Suppressor macrophage treated with lipopolysaccharide for 4 hours (primary cell): ENCODE results near the gene HCRTR1.
A peak's percentile ranks its signal among the peaks of the same experiment; 100 is the strongest.

Experiments used
- DNase-seq: peaks from one replicate; pipeline ENCODE4 v3.0.0-alpha.2; 2020

The HCRTR1 gene

DNA sequence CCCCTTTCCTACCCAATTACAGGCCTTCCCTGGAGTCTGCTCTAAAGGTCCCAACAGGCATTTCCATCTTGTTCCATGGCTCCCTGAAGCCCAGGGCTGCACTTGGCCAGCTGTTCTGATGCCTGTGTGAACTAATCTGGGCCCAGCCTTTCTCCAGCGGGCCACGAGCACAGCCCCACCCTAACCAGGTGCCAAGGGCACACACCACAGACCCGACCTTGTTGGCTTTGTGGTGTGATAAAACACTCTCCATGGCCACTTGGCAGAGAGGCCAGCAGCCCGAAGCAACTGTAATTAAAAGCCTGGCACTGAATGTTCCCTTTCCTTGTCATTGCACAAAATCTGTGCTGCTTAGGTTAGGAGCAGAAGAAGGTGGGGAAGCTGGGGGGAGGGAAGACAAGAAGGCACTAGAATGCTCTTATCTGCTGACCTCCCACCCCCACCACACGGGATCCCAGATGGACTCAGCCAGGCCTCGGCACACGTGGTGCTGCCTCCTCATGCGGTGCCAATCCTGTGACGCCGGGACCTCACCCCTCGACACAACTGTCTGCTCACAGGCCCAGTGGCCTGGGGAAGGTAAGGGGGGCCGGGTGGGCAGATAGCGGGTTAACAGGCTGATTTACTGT lies 9.9 kb downstream of the HCRTR1 start:
- DNase-seq, result no peak

DNA sequence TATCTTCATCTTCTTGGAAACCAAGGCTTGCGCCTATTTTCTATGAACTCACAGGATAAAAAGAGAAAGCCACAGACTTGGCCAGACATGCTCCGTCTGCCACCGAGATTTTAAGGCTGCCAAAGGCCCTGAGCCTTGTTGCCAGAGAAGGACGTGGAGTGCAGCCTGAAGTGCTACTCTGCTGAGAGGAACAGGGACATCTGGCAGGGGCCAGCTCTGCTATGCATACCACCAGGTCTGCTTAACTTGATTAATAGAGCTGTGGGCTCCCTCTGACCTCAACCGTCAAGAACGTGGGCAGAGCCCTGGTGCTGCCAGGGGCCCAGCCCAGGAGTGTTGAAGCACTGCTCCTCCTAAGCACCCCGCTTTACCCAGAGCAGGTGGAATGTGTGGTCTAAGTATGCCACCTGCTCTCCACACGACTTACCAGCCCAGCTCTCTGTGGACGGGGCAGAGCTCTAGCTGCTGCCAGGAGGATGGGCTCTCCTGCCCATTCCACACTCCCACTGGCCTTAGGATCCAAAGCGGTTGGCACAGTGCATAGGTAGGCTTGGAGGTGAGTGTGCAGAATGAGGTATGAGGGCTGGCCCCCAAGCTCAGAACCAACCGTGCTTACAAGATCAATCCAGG lies 10.6 kb downstream of the HCRTR1 start:
- no peak for DNase-seq

DNA sequence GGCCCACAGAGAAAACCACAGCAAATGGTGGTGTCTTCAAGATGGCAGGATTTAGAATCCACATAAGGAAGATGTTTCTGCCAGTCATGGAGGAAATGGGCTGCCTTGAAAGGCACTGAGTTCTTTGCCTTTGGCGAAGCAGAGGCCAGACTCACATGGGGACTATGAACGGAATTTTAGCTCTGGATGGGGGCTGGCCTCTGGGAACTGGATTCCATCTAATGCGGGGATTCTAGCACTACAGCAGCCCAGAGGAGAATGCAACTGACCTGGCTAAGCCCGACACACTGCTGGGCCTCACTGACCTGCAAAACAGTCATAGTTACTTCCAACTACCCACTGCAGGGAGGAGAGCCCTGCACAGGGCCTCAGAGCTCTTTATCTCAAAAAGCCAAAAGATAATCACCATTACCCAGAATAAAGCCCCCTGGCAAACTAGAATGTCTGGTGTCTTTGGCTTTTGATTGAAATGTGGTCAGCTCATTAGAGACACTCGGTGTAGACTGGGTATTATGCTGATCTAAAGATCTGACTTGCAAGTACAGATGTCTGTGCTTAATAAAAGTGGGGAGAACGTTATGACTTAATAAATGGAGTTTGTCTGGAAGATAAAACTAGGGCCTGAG lies 11.6 kb downstream of the HCRTR1 start:
- DNase-seq, result no peak

DNA sequence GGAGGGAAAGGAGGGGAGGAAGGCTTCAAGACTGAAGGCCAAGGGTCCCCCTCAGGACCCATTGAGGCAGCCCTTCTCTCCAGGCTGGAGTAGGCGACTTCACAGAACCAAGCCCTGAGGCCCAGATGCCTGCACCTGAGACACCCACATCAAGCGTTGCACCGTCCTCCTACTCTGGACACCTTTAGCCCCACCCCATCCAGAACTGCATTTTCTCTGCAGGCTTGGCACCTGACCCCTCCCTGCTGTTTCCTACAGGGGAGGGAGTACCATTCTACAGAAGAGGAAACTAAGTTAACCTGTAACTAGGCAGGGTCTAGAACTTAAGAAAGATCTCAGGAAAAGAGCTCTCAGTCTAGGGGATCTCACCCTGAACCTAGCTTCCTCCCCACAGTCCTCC lies 15.2 kb downstream of the HCRTR1 start:
- no peak for DNase-seq

DNA sequence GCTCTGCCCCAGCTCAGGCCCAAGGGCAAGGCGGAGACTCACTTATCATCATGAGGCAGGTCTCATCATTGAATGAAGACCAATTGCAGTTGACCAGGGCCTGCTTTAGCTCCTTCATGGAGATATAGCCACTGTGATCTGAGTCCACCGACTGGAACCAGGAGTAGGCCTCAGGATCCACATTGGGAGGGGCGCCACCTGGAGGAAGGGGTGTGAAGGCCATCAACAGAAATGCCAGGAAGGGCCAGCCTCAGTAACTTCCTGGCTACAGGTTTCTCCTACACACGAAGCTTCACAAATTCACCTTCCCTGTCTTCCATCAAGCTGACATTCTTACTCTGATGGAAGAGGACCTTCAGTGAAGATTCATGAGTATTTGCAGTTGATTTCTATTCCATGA lies 15.6 kb downstream of the HCRTR1 start:
- peak; percentile 58 for DNase-seq

DNA sequence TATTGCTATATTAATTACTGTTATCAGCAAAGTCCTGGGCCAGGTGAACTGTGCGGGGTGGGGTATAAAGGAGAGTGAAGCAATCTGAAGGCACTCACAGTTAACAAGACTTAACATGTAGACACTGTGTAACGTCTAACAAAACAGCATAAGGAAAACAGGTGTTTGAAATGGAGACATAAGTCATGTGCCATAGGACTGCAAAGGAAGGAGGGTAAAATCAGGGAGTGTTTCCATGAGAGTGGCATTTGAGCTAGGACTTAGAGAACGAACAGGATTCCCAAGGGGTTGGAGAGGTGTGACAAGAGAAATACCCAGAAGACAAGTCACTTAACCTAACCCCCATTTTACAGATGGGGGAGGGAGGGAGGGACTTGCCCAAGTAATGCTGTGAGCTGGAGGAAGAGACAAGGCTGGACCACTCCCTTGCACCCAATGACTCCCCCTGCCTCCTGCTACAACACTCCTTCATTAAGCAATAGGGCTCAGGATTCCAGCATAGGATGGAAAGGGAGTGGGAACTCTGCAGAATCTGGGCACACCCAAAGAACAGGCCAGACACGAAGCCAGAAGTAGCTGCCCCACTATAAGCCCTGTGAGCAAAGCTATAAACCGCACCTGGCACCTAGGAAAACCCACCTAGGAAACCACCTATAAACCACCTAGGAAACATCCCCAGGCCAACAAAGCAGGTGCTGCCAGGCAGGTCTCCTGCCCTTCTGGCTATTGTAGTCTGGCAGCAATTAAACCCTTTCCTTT lies 20.6 kb downstream of the HCRTR1 start:
- DNase-seq, result no peak

DNA sequence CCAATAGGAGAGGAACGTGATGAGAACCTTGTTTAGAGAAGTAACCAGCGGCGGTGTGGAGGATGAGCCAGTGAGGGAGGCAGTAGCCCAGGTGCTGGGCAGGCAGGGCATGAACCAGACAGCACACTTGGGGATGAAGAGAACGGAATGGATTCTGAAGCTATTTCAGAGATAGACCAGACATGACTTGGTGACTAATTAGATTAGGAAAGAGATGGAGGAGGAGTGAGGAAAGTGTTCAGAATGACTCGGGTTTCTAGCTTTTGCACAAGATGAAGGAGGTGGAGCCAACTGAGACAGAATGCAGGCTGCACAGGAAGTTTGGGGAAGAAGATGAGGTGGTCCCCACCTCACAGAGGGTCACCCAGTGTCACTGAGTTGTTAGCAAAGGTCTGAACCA lies 22.1 kb downstream of the HCRTR1 start:
- peak; percentile 79 for DNase-seq

DNA sequence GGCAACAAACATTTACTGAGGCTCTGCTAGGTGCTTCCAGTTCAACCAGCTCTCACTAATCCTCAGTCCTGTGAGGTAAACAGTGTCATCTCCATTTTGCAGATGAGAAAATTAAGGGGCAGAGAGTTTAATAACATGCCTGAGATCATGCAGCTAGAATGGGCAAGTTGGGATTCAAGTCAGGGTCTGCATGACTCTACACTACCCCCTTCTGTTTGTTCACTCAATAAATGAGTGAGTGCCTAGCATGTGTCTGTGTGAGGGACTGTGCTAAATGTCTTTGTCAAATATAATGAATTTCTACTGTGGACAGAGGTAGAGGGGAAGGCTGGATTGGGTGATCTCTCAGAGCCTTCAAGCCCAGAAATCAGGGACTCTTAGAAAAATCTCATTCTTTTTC lies 22.7 kb downstream of the HCRTR1 start:
- DNase-seq, result no peak

DNA sequence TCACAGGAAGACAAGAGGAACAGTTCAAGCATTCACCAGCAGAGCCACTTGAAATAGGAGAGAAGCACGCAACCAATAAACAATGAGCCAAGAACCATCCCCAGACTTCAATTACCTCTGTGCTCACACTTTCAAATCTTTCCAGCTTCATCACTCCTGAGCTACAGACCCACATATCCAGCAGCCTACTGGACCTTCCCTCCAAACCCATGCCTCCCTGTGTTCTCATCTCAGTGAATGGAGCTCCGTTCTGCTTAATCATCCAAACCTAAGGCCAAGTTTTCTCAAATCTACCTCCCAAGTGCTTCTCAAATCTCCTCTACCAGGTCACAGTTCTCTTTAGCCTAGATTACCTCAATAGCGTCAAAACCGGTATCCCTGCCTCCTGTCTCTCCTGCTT lies 23.5 kb downstream of the HCRTR1 start:
- DNase-seq, result no peak

DNA sequence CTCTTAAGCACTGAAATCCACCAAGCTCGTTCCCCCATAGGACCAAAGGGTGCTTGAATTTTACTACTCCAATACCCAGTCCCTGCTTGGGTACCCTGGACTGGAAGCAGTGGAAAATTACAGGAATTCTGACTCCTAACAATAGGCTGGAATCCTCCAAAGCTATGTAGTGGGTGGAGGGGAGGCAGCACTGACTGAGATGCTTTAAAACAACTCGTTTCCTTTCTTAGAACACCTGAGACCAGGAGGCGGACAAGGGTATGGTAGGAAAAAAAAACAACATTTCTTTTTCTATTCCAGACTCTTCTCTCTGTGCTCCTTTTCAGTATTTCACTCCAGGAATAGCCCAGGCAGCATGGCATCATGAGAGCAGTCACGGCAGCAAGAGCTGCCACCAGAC lies 24.9 kb downstream of the HCRTR1 start:
- no peak for DNase-seq

DNA sequence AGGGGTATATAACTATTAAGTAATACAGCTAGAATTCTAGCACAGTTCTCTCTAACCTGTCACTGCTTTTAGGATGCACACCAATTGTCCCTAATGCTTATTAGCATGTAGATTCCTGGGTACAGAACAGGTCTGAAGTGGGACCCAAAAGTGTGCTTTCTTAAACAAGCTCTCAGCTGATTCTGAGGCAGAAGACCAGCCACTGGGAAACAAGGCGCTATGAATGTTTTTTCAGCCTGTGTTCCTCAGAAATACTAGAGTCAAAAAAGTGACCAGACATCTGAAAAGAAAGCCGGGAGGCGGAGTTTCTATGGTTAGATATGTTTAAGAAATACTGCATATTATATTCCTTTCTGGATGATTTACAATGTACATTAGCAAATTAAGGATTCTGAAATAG lies 25.4 kb downstream of the HCRTR1 start:
- DNase-seq, result no peak

DNA sequence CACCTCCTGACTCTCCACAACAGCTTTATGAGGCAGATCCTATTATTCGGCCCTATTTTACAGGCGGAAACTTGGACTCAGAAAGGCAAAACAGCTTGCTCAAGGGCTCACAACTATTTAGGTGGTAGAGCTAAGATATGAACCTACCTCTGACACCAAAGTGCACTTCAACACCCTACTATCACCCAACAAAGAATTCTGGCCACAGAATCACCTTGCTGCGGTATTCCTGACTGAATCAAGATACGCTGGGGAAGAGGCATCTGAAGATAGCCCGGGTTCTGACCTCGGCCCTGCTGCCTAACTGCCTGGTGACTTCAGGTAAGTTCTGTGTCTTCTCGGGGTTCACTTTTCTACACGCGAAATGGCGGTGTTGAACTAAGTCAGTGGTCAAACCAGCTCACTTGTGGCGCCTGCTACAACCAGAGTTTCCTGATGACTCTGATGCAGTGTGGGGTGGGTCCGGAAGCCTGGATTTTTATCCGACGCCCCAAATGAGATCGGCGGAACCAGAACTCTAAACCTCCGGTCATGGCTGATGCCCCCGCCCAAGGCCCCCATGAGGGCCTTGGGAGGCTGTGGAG lies 26.6 kb downstream of the HCRTR1 start:
- DNase-seq, result no peak

DNA sequence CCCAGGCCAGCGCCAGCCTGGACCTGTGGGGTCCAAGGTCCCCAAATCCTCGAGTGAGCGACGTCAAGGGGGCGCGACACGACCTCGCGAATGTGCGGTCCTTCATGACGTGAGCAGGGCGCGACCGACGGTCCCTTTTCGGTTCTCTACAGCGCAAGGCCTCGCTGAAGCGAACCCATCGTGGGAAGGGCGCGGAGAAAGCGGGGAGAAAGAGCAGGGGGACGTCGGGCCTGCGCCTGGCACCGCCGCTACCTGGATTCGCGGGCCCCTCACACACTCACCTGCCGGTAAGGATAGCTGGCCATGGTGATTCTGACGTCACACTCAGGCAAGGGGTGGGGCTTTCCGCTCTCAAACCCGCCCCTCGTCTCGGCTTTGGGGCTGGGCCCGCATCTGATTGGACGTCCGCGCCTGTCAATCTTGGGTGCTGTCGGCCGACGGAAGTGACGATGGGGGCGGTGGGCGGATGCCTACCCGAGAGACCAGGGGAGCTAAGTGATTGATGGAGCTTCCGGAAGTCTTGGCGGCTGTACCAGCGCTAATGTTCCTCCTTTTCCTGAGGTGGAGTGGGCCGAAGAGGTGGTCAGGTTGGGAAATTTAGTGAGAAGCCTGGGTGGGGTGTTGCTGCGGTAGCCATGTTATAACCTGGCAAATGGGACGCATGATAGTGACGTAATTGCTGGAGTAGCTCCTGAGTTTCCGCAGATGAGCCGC lies 27.2 kb downstream of the HCRTR1 start, which contains the start of gene PEF1:
TSS of gene PEF1 (minus strand) at position 317 of the 714 bp plus-strand sequence. CDS start at position 305, 12 bp downstream.
- DNase-seq, result peak; percentile 99

DNA sequence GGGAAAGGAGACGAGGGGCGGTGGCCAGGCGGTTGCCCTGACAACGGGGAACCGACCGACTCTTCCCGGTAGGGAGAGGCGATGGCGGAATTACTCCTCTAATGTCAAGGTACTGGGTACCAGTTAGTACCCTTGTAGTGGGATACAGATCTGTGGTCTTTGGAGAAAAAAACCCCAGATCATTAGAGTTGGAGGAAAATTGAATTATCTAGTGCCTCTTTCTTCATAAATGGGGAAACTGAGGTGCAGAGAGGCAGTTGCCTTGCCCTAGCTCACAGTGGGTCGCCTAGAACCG lies 27.7 kb downstream of the HCRTR1 start:
- no peak for DNase-seq

DNA sequence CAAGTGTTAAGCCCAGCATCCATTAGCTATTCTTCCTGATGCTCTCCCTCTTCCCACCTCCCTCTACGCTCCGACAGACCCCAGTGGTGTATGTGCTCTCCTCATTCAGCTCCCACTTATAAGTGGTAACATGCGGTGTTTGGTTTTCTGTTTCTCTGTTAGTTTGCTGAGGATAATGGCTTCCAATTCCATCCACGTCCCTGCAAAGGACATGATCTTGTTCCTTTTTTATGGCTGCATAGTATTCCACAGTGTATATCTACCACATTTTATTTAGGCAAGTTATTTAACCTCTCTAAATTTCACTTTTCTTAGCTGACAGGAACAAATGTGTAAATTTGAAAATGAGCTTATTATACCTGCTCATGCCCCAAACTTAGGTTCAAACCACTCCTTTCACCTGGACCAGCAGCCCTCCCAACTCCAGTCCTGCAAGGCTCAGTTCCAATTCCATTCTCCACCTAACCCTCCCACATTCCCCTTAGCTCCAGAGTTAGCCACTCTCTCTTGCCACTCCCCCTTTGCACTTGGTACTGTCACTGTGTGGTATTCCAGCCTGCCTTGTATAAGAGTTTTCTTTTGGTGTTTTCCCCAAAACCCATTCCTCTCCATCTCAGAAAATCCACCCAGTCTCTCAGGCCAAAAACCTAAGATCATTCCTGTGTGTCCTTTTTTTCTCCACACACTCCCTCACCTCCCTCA lies 28.9 kb downstream of the HCRTR1 start:
- no peak for DNase-seq

DNA sequence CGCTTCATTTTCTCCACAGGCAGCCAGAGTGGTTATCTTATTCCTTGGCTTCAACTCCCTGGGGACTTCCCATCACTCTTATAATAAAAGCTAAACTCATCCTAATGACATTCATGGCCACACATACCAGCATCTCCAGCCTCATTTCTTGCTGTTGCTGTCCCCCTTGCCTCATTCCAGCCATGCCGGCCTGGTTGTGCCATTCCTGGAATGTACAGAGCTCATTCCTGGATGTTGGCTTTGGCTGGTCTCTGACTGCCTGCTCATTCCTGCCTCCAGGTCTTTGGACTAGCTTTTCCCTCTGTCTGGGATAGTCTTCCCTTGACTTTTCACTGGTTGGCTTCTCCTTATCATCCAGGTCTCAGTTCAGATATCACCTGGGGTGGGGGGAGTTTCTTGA lies 29.6 kb downstream of the HCRTR1 start:
- no peak for DNase-seq

DNA sequence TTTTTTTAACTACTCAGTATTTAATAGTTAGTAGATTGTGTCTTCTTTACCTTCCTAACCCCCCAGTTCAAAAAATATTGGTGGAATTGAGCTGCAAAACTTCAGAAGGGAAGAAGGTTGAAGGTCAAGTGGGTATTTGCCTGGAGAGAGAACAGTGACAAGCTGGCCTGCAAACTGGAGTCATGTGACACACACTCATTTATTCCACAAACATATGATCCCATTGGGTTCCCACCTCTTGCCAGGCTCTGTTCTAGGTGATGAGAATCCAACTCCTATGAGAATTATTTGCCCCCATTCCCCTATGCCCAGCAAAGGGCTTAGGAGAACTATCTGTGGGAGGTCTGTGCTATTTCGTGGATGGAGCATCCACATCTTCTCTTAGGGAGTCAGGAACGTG lies 30.7 kb downstream of the HCRTR1 start:
- DNase-seq, result no peak

DNA sequence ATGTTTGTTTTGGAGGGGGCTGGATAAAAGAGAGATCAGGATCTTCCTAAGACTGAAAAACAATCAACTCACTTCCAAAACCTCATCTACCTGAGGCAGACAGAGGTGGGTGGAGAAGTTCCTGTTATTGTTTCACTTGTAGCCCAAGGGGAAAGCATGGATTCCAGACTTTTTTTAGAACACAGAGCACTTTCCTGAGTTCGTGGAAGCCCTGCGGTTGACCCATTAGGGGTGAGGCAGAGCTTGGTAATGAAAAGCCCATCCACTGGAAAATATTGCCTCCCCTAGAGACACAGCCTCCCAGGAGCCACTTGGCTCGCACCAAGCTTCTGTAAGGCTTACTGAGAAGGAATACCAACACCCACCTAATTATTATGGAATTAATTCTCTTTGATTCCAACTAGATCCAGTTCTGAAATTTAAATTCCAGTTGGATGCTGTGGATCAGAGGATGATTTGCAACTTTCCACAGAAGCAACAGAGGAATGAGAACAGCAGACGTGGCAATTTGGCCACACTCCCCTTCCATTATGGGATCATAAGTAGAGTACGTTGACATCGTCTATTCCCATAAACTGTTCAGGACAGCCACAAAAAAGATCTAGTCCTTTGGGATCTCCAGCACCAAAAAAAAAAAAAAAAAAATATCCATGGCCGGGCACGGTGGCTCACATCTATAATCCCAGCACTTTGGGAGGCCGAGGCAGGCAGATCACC lies 31.3 kb downstream of the HCRTR1 start:
- DNase-seq, result no peak

DNA sequence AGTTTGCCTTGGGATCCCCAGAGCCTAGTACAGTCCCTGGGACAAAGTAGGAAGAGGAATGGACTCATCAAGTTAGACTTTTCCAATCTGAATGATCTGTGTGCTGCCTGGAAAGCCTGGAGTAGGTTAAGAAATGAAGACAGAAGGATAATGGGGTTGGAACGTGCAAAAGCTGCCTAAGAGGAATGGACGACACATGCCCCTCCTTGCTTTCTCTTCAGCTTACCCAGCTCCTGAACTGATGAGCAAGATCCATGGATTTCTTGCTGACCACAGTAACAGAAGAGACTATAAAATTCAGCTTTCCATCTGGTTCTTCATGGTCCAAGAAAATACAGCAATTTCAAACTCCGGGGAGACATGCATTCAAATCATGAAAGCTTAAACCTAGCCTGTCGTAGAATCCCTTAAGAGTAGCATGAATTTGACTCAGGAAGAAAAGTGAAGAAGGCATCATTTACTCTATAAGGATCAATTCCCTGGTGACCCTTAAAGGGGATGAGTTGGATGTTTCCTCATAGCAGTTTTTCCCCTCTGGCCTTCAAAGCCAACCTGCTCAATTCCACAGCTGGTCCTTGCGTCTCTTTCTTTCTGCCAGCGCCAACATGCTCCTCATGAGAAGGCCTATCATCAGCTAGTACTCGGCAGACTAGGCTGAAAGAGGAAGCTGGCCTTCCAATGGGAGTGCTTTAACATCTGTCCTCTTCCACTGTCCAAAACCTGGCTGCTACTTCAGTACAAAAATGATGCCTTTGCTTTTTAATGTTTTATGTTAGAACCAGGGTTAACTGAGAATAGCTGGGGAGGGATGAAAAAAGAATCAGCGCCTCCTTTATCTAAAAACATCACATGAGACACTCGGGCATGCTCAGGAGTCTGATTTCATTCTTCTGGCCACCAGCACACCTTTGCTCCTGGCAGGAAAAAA lies 32.9 kb downstream of the HCRTR1 start:
- DNase-seq, result no peak

DNA sequence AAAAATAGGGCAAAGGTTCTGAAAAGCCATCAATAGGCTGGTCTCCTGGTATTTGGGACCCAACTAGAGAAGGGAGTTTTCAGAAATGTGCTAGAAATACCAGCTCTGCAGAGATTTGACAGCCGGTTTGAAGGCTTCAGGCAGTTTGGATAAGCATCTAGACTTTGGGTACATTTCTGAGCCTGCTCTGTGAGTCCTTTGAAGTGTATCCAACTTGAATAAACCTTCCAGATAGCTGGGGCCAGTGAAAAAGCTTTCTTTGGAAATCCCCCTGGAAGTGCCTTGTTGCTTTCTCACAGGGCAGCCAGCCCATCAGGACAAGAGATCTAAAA lies 33.6 kb downstream of the HCRTR1 start:
- DNase-seq, result no peak

DNA sequence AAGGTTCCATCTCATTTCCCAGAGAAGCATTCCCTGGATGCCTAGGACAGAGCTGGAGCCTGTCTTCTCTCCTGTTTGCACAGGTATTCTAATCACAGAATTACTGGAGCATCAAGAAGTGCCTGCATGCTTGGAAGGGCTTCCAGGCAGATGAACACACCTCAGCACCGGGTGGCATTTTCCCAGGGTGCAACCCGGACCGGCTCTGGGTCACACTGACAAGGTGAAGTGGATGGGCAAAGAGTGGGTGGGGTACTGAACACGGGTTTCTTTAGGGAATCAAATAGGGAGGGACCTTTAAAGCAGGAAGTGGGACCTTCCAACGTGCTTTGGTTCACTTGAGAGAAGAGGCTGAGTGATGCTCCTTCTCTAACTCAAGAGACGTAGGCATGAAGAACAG lies 34.3 kb downstream of the HCRTR1 start:
- no peak for DNase-seq
